Measurements from ENCODE around the gene DPEP3. TPM values are rescaled to one million over a fixed set of nuclear protein-coding genes. Genes with fewer than 3 reads are reported as not detected.
A peak's percentile ranks its signal among the peaks of the same experiment; 100 is the strongest.

The DPEP3 gene
- polyA plus RNA-seq, 1 donor from 2014 or later = not detected

- H3F3A ChIP-seq (ENCODE audit: insufficient read depth, low read length, poor library complexity, severe bottlenecking) = no peaks in the 10 kb centered on the region
- peaks cover 13% of the 10 kb centered on the region for H3K79me2 ChIP-seq (replicated peaks; ENCODE audit: insufficient read depth, low read length)
- H3K9me2 ChIP-seq (ENCODE audit: insufficient read depth, low read length) = no peaks in the 10 kb centered on the region
- H2AFZ ChIP-seq (ENCODE audit: low read depth, low read length) = no peak overlapping the region
- H3K36me3 ChIP-seq (ENCODE audit: insufficient read depth, low read length) = no peaks in the 10 kb centered on the region
- H3K4me2 ChIP-seq (ENCODE audit: low read length) = peak overlapping the region; percentile 19
- H3K4me3 ChIP-seq (ENCODE audit: low read length) = peak overlapping the region; percentile 100
- H3K27ac ChIP-seq (ENCODE audit: low read length) = no peak overlapping the region
- TF ChIP-seq REST (IDR thresholded peaks at IDR 0.05; ENCODE audit: borderline replicate concordance) (no peak), CTCF (IDR thresholded peaks at IDR 0.05; ENCODE audit: poor library complexity, severe bottlenecking) (no peak)
- H4K20me1 ChIP-seq (ENCODE audit: insufficient read depth) = no peaks in the 10 kb centered on the region
- no peaks in the 10 kb centered on the region for H3K27me3 ChIP-seq (ENCODE audit: insufficient read depth, low read depth, low read length)
- no peaks in the 10 kb centered on the region for H3K9me3 ChIP-seq (ENCODE audit: low read length)
- H3K9ac ChIP-seq (ENCODE audit: low read length) = no peak overlapping the region
Observed at GRCh38 chr16:68021490-68021889, 41.2 kb upstream of the DPEP3 start.

- no peak overlapping the region for H3K4me3 ChIP-seq (ENCODE audit: low read length)
- H3K27ac ChIP-seq (ENCODE audit: low read length) = no peak overlapping the region
Observed at GRCh38 chr16:68019167-68019680, 38.9 kb upstream of the DPEP3 start.

More at GRCh38 chr16:68019167-68019680, 38.9 kb upstream of the DPEP3 start:
- no peaks in the 10 kb centered on the region for H3K36me3 ChIP-seq (ENCODE audit: insufficient read depth, low read length)
- H4K20me1 ChIP-seq (ENCODE audit: insufficient read depth) = no peaks in the 10 kb centered on the region
- H3K9me2 ChIP-seq (ENCODE audit: insufficient read depth, low read length) = no peaks in the 10 kb centered on the region
- no peaks in the 10 kb centered on the region for H3F3A ChIP-seq (ENCODE audit: insufficient read depth, low read length, poor library complexity, severe bottlenecking)
- H3K9me3 ChIP-seq (ENCODE audit: low read length) = no peaks in the 10 kb centered on the region
- TF ChIP-seq SMC3 (conservative IDR thresholded peaks at IDR 0.05; ENCODE audit: poor library complexity) = no peak
- TF ChIP-seq MXI1 (conservative IDR thresholded peaks at IDR 0.05; ENCODE audit: poor library complexity, severe bottlenecking) = no peak
- no peak for TF ChIP-seq CTCF (IDR thresholded peaks at IDR 0.05; ENCODE audit: poor library complexity, severe bottlenecking)
- no peak for TF ChIP-seq POLR2AphosphoS5 (IDR thresholded peaks at IDR 0.05)
- TF ChIP-seq REST (IDR thresholded peaks at IDR 0.05; ENCODE audit: borderline replicate concordance) = no peak
- TF ChIP-seq EP300 (conservative IDR thresholded peaks at IDR 0.05; ENCODE audit: poor library complexity, severe bottlenecking) = no peak
- no peaks in the 10 kb centered on the region for H3K27me3 ChIP-seq (ENCODE audit: insufficient read depth, low read depth, low read length)
- H2AFZ ChIP-seq (ENCODE audit: low read depth, low read length) = no peak overlapping the region
- H3K79me2 ChIP-seq (replicated peaks; ENCODE audit: insufficient read depth, low read length) = peaks cover 12% of the 10 kb centered on the region
- H3K4me2 ChIP-seq (ENCODE audit: low read length) = no peak overlapping the region
- H3K9ac ChIP-seq (ENCODE audit: low read length) = no peak overlapping the region

Measured in neural cell (in vitro differentiated cells).